ENCODE data around the gene ZNF350. TPM values are rescaled to one million over a fixed set of nuclear protein-coding genes. Genes with fewer than 3 reads are reported as not detected.

ZNF350 gene
- polyA plus RNA-seq, 4 donors: 5.1 to 14.0 (median 11.4) TPM

DNA sequence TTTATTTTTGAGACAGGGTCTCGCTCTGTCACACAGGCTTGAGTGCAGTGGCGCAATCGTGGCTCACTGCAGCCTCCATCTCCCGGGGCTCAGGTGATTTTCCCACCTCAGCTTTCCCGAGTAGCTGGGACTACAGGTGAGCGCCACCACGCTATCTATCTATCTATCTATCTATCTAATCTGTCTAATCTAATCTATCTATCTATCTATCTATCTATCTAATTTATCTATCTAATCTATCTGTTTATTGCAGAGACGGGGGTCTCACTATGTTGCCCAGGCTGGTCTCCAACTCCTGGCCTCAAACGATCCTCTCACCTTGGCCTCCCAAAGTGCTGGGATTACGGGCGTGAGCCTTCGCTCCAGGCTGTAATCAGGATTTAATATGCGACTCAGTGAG lies 58.8 kb downstream of the ZNF350 start:
- 30 to 42% (median 34%) methylated on average over 13 of the region's 13 CpGs for WGBS, 3 donors
- Histone ChIP-seq H3K4me1 (ENCODE audit: control insufficient read depth in 3 of 3, insufficient read depth in 2 of 3, low read depth in 1 of 3, low read length in 2 of 3) (no peaks in the 10 kb centered on the region), H3K9me3 (ENCODE audit: control insufficient read depth in 2 of 2, insufficient read depth in 1 of 2, low read depth in 1 of 2, low read length in 1 of 2) (peaks cover 2 to 24% of the 10 kb centered on the region in 2 donors), H3K27ac (ENCODE audit: low read depth in 1 of 3, low read length in 2 of 3) (no peak overlapping the region), H3K27me3 (ENCODE audit: control insufficient read depth in 3 of 3, insufficient read depth in 3 of 3, low read length in 3 of 3) (no peaks in the 10 kb centered on the region), H3K4me3 (ENCODE audit: low read depth in 1 of 3, low read length in 3 of 3) (peak overlapping the region; percentile 81 to 93 (median 83)), H3K36me3 (ENCODE audit: control insufficient read depth in 3 of 3, insufficient read depth in 2 of 3, low read depth in 1 of 3, low read length in 3 of 3) (peaks cover 11 to 18% (median 12%) of the 10 kb centered on the region in 3 donors)
- no peak for DNase-seq
- FAIRE-seq: no peak

DNA sequence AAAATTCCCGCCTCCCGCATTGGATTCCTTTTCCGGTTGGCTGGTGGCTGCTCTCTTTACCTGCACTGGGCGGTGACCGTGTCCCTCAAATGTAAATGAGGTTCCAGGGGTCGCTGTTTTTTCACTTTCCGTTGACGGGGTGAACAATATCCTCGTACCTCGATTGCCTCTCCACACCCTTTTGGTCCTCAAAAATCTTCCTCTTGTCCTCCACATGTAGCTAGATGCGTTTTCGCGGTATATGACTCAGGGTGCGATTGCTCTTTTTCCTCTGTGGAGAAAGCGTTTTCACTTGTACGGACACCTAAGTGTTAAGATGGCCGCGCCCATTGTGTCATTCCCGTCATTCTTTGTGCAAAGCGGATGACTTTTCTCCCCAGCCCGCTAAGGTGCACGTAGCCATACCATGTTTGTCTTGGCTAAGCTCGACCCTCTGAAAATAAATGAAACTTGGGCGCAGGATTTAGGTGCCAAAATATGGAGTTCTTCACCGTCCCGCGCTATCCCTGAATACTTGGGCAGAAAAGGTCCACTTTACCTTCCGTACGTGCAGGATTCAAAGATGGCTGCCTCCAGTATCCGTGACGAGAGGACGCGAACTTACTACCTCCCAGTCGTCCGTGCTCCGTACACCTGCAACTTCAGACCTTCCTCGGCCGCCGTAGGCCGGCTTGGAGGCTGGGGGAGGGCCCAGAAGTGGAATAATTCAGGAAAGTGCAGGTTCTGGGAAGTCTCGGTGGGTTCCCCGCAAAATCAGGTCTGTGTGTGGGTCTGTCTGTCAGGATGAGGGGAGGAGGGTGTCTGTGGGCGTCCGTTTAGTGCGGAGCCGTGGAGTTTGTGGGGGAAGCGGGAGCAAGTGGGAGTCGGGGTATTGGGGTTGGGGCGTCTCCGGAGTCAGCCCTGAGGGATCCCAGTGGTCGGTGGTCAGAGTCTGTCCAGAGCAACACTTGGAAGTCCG lies 59.6 kb downstream of the ZNF350 start, which contains the start of gene ZNF613:
Gene ZNF613 (plus strand): TSS at position 689 of the 958 bp plus-strand sequence. CDS start 8,749 bp downstream, outside the sequence.
- Histone ChIP-seq H3K9me3 (ENCODE audit: control insufficient read depth in 2 of 2, insufficient read depth in 1 of 2, low read depth in 1 of 2, low read length in 1 of 2) (peaks cover 7 to 24% of the 10 kb centered on the region in 2 donors), H3K4me3 (ENCODE audit: low read depth in 1 of 3, low read length in 3 of 3) (peak within 1 kb of the TSS; percentile 81 to 93 (median 83)), H3K27me3 (ENCODE audit: control insufficient read depth in 3 of 3, insufficient read depth in 3 of 3, low read length in 3 of 3) (no peaks in the 10 kb centered on the region), H3K36me3 (ENCODE audit: control insufficient read depth in 3 of 3, insufficient read depth in 2 of 3, low read depth in 1 of 3, low read length in 3 of 3) (peaks cover 7 to 11% (median 10%) of the 10 kb centered on the region in 3 donors), H3K27ac (ENCODE audit: low read depth in 1 of 3, low read length in 2 of 3) (peak within 1 kb of the TSS; percentile 62 to 97 (median 94)), H3K4me1 (ENCODE audit: control insufficient read depth in 3 of 3, insufficient read depth in 2 of 3, low read depth in 1 of 3, low read length in 2 of 3) (no peaks in the 10 kb centered on the region)
- FAIRE-seq (no peak), DNase-seq (peak; percentile 95 to 98)
- 0 to 1% (median 0%) methylated on average over 52 of the region's 52 CpGs for WGBS, 3 donors

DNA sequence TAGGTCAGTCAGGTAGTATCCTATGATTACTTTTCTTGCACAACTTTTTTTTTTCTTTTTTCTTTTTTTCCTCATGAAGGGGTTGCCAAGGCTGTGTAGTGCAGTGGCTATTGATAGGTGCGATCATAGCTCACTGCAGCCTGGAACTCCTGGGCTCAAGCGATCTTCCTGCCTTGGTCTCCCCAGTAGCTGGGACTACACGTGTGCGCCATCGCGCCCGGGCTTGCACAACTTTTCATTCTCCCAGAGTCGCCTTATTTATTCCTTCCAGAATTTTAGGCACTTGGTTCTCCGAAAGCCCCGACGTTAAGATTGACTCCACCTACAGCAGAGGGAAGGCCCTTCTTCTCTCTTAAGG lies 60.2 kb downstream of the ZNF350 start:
- DNase-seq (no peak), FAIRE-seq (no peak)
- Histone ChIP-seq H3K36me3 (ENCODE audit: control insufficient read depth in 3 of 3, insufficient read depth in 2 of 3, low read depth in 1 of 3, low read length in 3 of 3) (peaks cover 2 to 5% (median 4%) of the 10 kb centered on the region in 3 donors), H3K4me1 (ENCODE audit: control insufficient read depth in 3 of 3, insufficient read depth in 2 of 3, low read depth in 1 of 3, low read length in 2 of 3) (no peaks in the 10 kb centered on the region), H3K27ac (ENCODE audit: low read depth in 1 of 3, low read length in 2 of 3) (peak overlapping the region; percentile 62 to 97 (median 94)), H3K9me3 (ENCODE audit: control insufficient read depth in 2 of 2, insufficient read depth in 1 of 2, low read depth in 1 of 2, low read length in 1 of 2) (peaks cover 9 to 25% of the 10 kb centered on the region in 2 donors), H3K4me3 (ENCODE audit: low read depth in 1 of 3, low read length in 3 of 3) (peak overlapping the region; percentile 81 to 93 (median 83)), H3K27me3 (ENCODE audit: control insufficient read depth in 3 of 3, insufficient read depth in 3 of 3, low read length in 3 of 3) (no peaks in the 10 kb centered on the region)
- WGBS, 3 donors: 18 to 30% (median 28%) methylated on average over 11 of the region's 11 CpGs

DNA sequence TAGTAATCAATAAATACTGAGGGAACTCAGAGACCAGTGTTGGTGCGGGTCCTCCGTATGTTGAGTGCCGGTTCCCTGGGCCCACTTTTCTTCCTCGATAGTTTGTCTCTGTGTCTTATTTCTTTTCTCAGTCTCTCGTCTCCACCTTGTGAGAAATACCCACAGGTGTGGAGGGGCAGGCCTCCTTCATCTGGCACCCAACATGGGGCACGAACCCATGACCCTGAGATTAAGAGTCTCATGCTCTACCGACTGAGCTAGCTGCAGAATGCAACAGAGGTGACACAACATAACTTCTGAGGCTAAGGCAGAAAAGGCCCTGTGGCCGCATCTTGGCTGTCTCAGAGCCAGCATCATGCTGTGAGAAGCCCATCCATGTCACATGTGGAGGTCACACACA lies 64.7 kb downstream of the ZNF350 start:
- Histone ChIP-seq H3K4me3 (ENCODE audit: low read depth in 1 of 3, low read length in 3 of 3) (no peak overlapping the region), H3K27me3 (ENCODE audit: control insufficient read depth in 3 of 3, insufficient read depth in 3 of 3, low read length in 3 of 3) (no peaks in the 10 kb centered on the region), H3K27ac (ENCODE audit: low read depth in 1 of 3, low read length in 2 of 3) (no peak overlapping the region), H3K9me3 (ENCODE audit: control insufficient read depth in 2 of 2, insufficient read depth in 1 of 2, low read depth in 1 of 2, low read length in 1 of 2) (peaks cover 9 to 52% of the 10 kb centered on the region in 2 donors), H3K36me3 (ENCODE audit: control insufficient read depth in 3 of 3, insufficient read depth in 2 of 3, low read depth in 1 of 3, low read length in 3 of 3) (no peaks in the 10 kb centered on the region), H3K4me1 (ENCODE audit: control insufficient read depth in 3 of 3, insufficient read depth in 2 of 3, low read depth in 1 of 3, low read length in 2 of 3) (no peaks in the 10 kb centered on the region)
- whole genome bisulfite sequencing, 3 donors: 90 to 95% (median 93%) methylated on average over 8 of the region's 8 CpGs
- FAIRE-seq (no peak), DNase-seq (no peak)

DNA sequence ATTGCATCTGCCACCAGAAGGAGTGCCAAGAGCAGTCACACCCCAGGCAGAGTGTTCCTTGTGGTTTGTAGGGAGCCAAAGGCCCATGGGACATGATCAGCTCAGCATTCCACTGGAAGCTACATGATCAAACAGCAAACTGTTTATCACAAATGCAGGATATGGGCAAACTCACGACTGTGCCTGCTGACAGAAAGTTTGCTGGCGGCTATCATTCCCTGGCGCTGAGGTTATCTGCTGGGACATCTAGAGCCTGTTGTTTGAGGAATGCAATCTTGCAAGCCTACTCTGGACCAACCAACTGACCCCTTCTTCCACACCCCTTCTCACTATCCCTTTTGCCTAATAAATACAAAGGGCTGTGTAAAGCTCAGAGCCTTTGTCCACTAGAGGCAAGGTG lies 67.0 kb downstream of the ZNF350 start:
- Histone ChIP-seq H3K27ac (ENCODE audit: low read depth in 1 of 3, low read length in 2 of 3) (no peak overlapping the region), H3K4me3 (ENCODE audit: low read depth in 1 of 3, low read length in 3 of 3) (no peak overlapping the region), H3K27me3 (ENCODE audit: control insufficient read depth in 3 of 3, insufficient read depth in 3 of 3, low read length in 3 of 3) (no peaks in the 10 kb centered on the region), H3K9me3 (ENCODE audit: control insufficient read depth in 2 of 2, insufficient read depth in 1 of 2, low read depth in 1 of 2, low read length in 1 of 2) (peaks cover 11 to 59% of the 10 kb centered on the region in 2 donors), H3K4me1 (ENCODE audit: control insufficient read depth in 3 of 3, insufficient read depth in 2 of 3, low read depth in 1 of 3, low read length in 2 of 3) (no peaks in the 10 kb centered on the region), H3K36me3 (ENCODE audit: control insufficient read depth in 3 of 3, insufficient read depth in 2 of 3, low read depth in 1 of 3, low read length in 3 of 3) (no peaks in the 10 kb centered on the region)
- DNase-seq: no peak
- WGBS, 3 donors: 82 to 92% (median 83%) methylated on average over 3 of the region's 3 CpGs
- no peak for FAIRE-seq

DNA sequence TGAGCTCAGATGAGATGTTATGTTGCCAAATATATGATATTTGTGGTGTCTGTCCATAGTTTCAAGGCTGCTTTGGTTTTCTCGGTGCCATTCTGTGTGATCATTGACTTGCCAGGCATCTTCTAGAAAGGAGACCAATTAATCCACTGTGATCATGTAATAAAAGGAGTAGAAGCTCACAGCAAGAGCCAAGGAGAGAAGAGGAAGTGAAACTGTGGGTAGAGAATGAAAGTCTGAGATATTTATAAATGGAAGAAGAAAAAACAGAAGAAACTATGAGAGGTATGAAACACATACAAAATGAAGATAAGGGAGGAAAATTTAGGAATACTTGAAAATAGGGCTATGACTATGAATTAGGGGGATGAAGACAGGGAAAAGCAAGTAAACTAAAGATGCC lies 70.5 kb downstream of the ZNF350 start:
- Histone ChIP-seq H3K4me1 (ENCODE audit: control insufficient read depth in 3 of 3, insufficient read depth in 2 of 3, low read depth in 1 of 3, low read length in 2 of 3) (no peaks in the 10 kb centered on the region), H3K27ac (ENCODE audit: low read depth in 1 of 3, low read length in 2 of 3) (no peak overlapping the region), H3K36me3 (ENCODE audit: control insufficient read depth in 3 of 3, insufficient read depth in 2 of 3, low read depth in 1 of 3, low read length in 3 of 3) (no peaks in the 10 kb centered on the region), H3K27me3 (ENCODE audit: control insufficient read depth in 3 of 3, insufficient read depth in 3 of 3, low read length in 3 of 3) (no peaks in the 10 kb centered on the region), H3K9me3 (ENCODE audit: control insufficient read depth in 2 of 2, insufficient read depth in 1 of 2, low read depth in 1 of 2, low read length in 1 of 2) (peaks cover 2 to 51% of the 10 kb centered on the region in 2 donors), H3K4me3 (ENCODE audit: low read depth in 1 of 3, low read length in 3 of 3) (no peak overlapping the region)
- 88 to 95% (median 92%) methylated on average over 1 of the region's 1 CpG for WGBS, 3 donors
- DNase-seq: no peak
- FAIRE-seq: no peak

DNA sequence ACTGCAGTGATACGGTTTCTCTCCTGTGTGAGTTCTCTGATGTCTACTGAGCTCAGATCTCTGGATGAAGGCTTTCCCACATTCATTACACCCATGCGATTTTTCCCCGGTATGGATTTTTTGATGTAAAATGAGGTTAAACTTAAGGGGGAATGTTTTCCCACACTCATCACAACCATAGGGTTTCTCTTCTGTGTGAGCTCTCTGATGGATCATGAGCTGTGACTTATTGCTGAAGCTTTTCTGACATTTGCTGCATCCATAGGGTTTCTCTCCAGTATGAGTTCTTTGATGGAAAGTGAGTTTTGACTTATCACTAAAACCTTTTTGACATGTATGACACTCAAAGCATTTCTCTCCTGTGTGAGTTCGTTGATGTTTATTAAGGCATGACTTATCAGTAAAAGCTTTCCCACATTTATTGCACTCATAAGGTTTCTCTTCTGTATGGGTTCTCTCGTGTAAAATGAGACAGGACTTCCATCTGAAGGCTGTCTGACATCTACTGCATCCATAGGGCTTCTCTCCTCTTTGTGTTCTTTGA lies 71.2 kb downstream of the ZNF350 start:
- WGBS, 3 donors: 66 to 80% (median 72%) methylated on average over 5 of the region's 5 CpGs
- Histone ChIP-seq H3K27ac (ENCODE audit: low read depth in 1 of 3, low read length in 2 of 3) (no peak overlapping the region), H3K27me3 (ENCODE audit: control insufficient read depth in 3 of 3, insufficient read depth in 3 of 3, low read length in 3 of 3) (no peaks in the 10 kb centered on the region), H3K9me3 (ENCODE audit: control insufficient read depth in 2 of 2, insufficient read depth in 1 of 2, low read depth in 1 of 2, low read length in 1 of 2) (peaks cover 2 to 46% of the 10 kb centered on the region in 2 donors), H3K4me3 (ENCODE audit: low read depth in 1 of 3, low read length in 3 of 3) (no peak overlapping the region), H3K4me1 (ENCODE audit: control insufficient read depth in 3 of 3, insufficient read depth in 2 of 3, low read depth in 1 of 3, low read length in 2 of 3) (no peaks in the 10 kb centered on the region), H3K36me3 (ENCODE audit: control insufficient read depth in 3 of 3, insufficient read depth in 2 of 3, low read depth in 1 of 3, low read length in 3 of 3) (no peaks in the 10 kb centered on the region)
- no peak for DNase-seq
- FAIRE-seq: no peak

All from small intestine (tissue), 7 donors.